Skeletal muscle tissue (tissue), 4 donors: ENCODE measurements around the gene NR5A1. TPM values are rescaled to one million over a fixed set of nuclear protein-coding genes. Genes with fewer than 3 reads are reported as not detected.

ENCODE experiments used
- H3K27ac ChIP-seq: one replicate; pipeline ENCODE4 v1.7.0; 2013; ENCODE audit warnings: mild to moderate bottlenecking, low read depth, low read length, inconsistent platforms
- H3K27me3 ChIP-seq, 3 donors: one replicate each; pipeline ENCODE4 v1.7.0; 2013; ENCODE audit warnings: low read length in 3 of 3; ENCODE audit not compliant: control insufficient read depth in 3 of 3, insufficient read depth in 3 of 3
- H3K36me3 ChIP-seq, 3 donors: one replicate each; pipeline ENCODE4 v1.7.0; 2013; ENCODE audit warnings: low read length in 3 of 3; ENCODE audit not compliant: control insufficient read depth in 3 of 3, insufficient read depth in 3 of 3
- H3K4me1 ChIP-seq, 3 donors: one replicate each; pipeline ENCODE4 v1.7.0; 2013; ENCODE audit warnings: low read length in 3 of 3, mild to moderate bottlenecking in 3 of 3; ENCODE audit not compliant: control insufficient read depth in 3 of 3, insufficient read depth in 3 of 3
- H3K4me3 ChIP-seq, 3 donors: one replicate each; pipeline ENCODE4 v1.7.0; 2013; ENCODE audit warnings: low read length in 3 of 3
- H3K9ac ChIP-seq, 3 donors: one replicate each; pipeline ENCODE4 v1.7.0; 2013; ENCODE audit warnings: low read length in 3 of 3, mild to moderate bottlenecking in 3 of 3, moderate library complexity in 2 of 3, low read depth in 1 of 3
- H3K9me3 ChIP-seq, 3 donors: one replicate each; pipeline ENCODE4 v1.7.0; 2013; ENCODE audit warnings: low read length in 3 of 3; ENCODE audit not compliant: control insufficient read depth in 3 of 3
- total RNA-seq: library from RNA; depleted of rRNA; stranded (reverse); fragments of >200 nt; gene quantifications from one replicate; pipeline ENCODE4 v1.2.3, GENCODE V29; 2014
- donor health status: Osteomylitis.

The NR5A1 gene
- total RNA-seq, 1 donor from 2014 or later: not detected

DNA sequence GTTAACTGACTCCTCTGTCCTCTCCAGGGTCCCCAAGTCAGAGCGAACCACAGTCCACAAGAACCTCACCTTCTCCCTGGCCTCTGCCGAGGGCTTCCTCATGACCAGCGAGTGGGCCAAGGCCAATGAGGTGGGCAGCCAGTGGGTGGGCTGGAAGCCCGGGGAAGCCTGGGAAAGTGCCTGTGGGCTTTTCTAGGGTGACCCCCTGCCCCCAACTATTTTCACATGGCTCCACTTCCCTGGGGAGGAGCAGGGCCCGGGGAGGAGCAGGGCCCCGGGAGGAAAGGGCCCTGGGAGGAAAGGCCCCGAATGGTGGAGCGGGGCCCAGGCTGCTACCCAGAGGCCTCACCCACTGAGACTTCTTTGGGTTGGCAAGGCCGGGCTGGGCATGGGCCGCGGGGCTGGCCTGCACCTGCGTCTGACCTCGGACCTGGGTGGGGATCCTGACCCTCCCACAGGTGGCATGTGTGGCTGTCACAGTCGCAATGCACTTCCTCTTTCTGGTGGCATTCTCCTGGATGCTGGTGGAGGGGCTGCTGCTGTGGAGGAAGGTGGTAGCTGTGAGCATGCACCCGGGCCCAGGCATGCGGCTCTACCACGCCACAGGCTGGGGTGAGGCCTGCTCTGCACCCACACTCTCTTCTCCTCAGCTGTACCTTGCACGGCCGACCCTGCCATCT is 39.0 kb downstream of the NR5A1 start:
- no peaks in the 10 kb centered on the region for H3K4me1 ChIP-seq
- no peaks in the 10 kb centered on the region for H3K9me3 ChIP-seq
- no peak overlapping the region for H3K27ac ChIP-seq
- H3K4me3 ChIP-seq: no peak overlapping the region
- H3K27me3 ChIP-seq: peaks cover 15 to 32% (median 17%) of the 10 kb centered on the region in 3 donors
- H3K9ac ChIP-seq: no peak overlapping the region
- no peaks in the 10 kb centered on the region for H3K36me3 ChIP-seq

GRCh38 chr9:124467410-124468060 is 39.7 kb downstream of the NR5A1 start:
- Histone ChIP-seq H3K4me1 (no peaks in the 10 kb centered on the region), H3K27ac (no peak overlapping the region), H3K4me3 (no peak overlapping the region), H3K9me3 (no peaks in the 10 kb centered on the region), H3K36me3 (no peaks in the 10 kb centered on the region), H3K9ac (no peak overlapping the region), H3K27me3 (peaks cover 10 to 28% (median 15%) of the 10 kb centered on the region in 3 donors)

DNA sequence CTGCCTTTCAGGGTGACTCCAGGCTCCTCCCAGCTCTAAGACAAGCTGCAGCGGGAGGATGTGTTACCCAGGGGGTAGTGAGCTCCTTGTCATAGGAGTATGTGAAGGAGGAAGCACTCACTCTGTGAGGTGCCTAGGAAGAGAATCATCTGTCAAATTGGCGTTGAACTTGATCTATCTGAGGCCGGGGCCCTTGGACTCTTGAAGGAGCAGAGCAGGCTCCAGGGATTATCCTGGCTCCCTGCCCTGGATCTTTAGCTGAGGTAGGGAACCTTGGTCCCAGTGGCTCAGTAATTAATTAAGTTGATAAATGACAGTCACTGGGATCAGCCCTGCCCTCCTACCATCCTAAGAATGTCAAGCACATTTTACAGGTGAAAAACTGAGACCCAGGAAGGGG is 41.5 kb downstream of the NR5A1 start:
- no peaks in the 10 kb centered on the region for H3K4me1 ChIP-seq
- H3K27me3 ChIP-seq: peaks cover 10 to 19% (median 15%) of the 10 kb centered on the region in 3 donors
- H3K27ac ChIP-seq: no peak overlapping the region

DNA sequence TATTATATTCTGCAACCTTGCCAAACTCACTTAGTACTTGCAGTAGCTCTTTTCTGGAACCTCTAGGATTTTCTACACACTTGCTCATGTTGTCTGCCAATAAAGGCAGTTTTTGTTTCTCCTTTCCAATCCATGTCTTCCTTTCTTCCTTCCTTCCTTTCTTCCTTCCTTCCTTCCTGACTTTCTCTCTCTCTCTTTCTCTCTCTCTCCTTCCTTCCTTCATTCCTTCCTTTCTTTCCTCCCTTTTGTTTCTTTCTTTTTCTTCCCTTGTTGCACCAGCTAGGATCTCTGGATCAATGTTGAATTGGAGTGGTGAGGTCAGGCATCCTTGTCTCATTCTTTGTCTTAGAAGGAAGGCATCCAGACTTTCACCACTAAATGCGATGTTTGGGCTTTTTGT is 44.5 kb downstream of the NR5A1 start:
- Histone ChIP-seq H3K4me3 (no peak overlapping the region), H3K9ac (no peak overlapping the region), H3K36me3 (no peaks in the 10 kb centered on the region), H3K9me3 (no peaks in the 10 kb centered on the region), H3K4me1 (no peaks in the 10 kb centered on the region), H3K27me3 (peaks cover 9 to 11% (median 10%) of the 10 kb centered on the region in 3 donors), H3K27ac (no peak overlapping the region)

More for the DNA sequence above, 41.5 kb downstream of the NR5A1 start:
- Histone ChIP-seq H3K4me3 (no peak overlapping the region), H3K9me3 (no peaks in the 10 kb centered on the region), H3K9ac (no peak overlapping the region), H3K36me3 (no peaks in the 10 kb centered on the region)

DNA sequence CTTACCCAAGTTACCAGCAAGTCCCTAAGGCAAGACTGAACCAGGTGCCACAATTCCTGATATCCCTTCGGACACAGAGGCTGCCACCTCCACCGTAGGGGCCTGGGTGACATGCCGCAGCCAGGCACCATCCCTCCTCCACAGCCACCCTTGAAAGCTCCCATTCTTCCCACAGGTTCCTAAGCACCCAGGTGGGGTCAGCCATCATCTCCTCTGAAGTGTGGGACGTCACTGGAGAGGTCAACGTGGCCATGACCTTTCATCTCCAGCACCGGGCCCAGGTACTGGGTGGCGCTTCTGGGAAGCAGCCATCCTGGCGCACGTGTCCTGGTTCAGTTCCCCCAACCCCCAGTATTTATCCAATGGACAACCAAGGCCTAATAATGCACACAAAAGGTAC is 48.8 kb downstream of the NR5A1 start:
- no peaks in the 10 kb centered on the region for H3K4me1 ChIP-seq
- H3K27ac ChIP-seq: no peak overlapping the region
- no peaks in the 10 kb centered on the region for H3K36me3 ChIP-seq
- H3K27me3 ChIP-seq: peaks cover 5 to 12% (median 8%) of the 10 kb centered on the region in 3 donors
- no peak overlapping the region for H3K4me3 ChIP-seq
- H3K9ac ChIP-seq: no peak overlapping the region
- H3K9me3 ChIP-seq: no peaks in the 10 kb centered on the region

DNA sequence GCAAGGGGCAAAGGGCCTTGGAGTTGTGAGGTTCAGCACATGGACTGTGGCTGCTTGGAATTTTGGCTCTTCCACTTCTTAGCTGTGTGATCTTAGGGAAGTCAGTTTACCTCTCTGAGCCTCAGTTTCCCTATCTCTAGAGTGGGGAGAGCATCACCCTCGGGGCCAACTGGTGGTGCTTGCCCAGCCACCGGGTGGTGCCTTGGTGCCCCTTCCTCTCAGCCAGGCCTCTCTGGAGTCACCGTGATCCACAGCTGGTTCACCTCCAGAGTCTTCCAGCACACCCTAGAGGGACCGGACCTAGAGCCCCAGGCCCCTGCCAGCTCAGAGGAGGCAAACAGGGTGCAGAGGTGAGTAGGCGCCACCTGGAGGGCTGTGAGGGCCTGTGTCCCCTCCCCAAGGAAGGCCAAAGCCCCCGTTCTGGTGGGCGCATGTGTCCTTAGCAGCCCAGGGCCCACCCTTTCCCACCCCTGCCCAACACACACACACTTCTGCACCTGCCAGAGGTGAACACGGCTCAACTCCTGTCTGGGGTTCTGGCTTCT is 49.2 kb downstream of the NR5A1 start:
- Histone ChIP-seq H3K36me3 (no peaks in the 10 kb centered on the region), H3K27ac (no peak overlapping the region), H3K27me3 (peaks cover 8 to 17% (median 13%) of the 10 kb centered on the region in 3 donors), H3K4me3 (no peak overlapping the region), H3K9me3 (no peaks in the 10 kb centered on the region), H3K9ac (no peak overlapping the region), H3K4me1 (no peaks in the 10 kb centered on the region)

DNA sequence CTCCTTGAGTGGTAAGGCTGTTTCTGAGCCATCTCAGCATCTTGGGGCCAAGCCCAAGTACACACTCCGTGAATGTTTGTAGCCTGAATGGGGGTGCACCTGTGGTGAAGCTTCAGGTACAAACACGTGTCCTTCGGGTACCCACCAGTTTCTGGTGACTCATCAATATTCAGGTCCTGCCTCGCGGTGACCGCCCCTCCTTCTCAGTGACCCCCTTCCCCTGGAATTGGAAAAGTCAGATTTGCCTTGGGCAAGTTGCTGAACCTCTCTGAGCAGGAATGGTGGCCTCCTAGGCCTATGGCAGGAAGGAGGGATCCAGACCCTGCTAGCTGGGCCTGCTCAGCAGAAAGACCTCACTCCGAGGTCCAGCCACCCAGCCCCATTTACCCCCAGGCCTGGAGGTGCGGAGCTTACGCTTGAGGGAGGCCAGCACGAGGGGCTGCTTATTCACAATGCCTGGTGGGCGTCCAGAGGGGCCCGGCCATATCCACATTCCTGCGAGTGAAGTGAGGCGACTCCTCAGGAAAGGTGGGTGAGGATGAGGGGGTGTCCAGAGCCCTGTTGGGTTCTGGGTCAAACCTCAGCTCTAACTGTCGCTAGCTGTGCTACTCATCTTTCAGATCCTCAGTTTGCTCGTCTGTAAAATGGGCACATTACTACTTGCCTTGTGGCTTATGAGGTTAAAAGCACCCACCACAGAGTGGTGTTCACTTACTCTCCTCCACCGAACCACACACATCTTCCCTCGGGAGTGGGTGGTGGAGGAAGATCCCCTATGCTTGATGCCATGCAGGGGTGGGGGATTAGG is 49.9 kb downstream of the NR5A1 start:
- H3K9me3 ChIP-seq: no peaks in the 10 kb centered on the region
- no peak overlapping the region for H3K4me3 ChIP-seq
- H3K36me3 ChIP-seq: no peaks in the 10 kb centered on the region
- peaks cover 15 to 24% (median 19%) of the 10 kb centered on the region in 3 donors for H3K27me3 ChIP-seq
- no peak overlapping the region for H3K9ac ChIP-seq
- H3K27ac ChIP-seq: no peak overlapping the region
- no peaks in the 10 kb centered on the region for H3K4me1 ChIP-seq

- peaks cover 21 to 31% (median 26%) of the 10 kb centered on the region in 3 donors for H3K27me3 ChIP-seq
- no peak overlapping the region for H3K4me3 ChIP-seq
- no peak overlapping the region for H3K27ac ChIP-seq
- no peak overlapping the region for H3K9ac ChIP-seq
- H3K4me1 ChIP-seq: no peaks in the 10 kb centered on the region
- H3K36me3 ChIP-seq: no peaks in the 10 kb centered on the region
- H3K9me3 ChIP-seq: no peaks in the 10 kb centered on the region
These were observed 50.7 kb downstream of the NR5A1 start for GRCh38 chr9:124456341-124457078.

DNA sequence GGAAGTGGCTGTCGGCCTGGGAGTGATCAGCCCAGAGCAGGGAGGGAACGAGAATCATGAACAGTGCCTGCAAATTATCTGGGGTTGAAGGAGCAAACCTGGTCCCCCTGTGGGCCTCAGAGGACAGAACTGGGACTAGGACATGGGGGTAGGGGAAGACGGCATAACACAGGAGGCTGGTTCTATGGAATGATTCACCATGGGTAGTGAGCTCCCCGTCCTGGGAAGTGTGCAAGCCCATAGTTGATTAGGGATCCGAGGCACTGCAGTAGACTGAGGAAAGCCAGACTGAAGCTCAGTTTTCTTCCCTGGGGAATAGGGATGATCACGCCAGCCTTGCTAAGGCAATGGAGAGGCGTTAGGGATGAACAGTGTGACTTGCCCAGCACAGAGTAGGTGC is 51.4 kb downstream of the NR5A1 start:
- Histone ChIP-seq H3K9ac (no peak overlapping the region), H3K27ac (no peak overlapping the region), H3K4me1 (no peaks in the 10 kb centered on the region), H3K36me3 (no peaks in the 10 kb centered on the region), H3K9me3 (no peaks in the 10 kb centered on the region), H3K4me3 (no peak overlapping the region), H3K27me3 (peaks cover 28 to 38% (median 33%) of the 10 kb centered on the region in 3 donors)
